Measurements from ENCODE around the gene AP1S1. TPM values are rescaled to one million over a fixed set of nuclear protein-coding genes. Genes with fewer than 3 reads are reported as not detected.
"Not testable (repeated sequence)": the region's sequence is repeated elsewhere in the genome, so short reads cannot be mapped to it uniquely, and the experiment has no call there.

The AP1S1 gene
- total and polyA plus RNA-seq, 7 donors = 5.7 to 29.9 (median 7.1) TPM

- intact Hi-C loops (cut with DNase I) = no loop called here
- H3K4me1 ChIP-seq = peaks cover 2% of the 10 kb centered on the region
- peaks cover 0 to 4% of the 10 kb centered on the region in 2 donors for H3K36me3 ChIP-seq (ENCODE audit: insufficient read depth in 1 of 2, low read depth in 1 of 2)
Observed at GRCh38 chr7:101127460-101128039, 26.7 kb upstream of the AP1S1 start.

GRCh38 chr7:101128040-101128834 lies 26.0 kb upstream of the AP1S1 start:
- no peak for ATAC-seq
- H3K36me3 ChIP-seq (ENCODE audit: insufficient read depth in 1 of 2, low read depth in 1 of 2) = peaks cover 0 to 4% of the 10 kb centered on the region in 2 donors
- TF ChIP-seq CTCF (IDR thresholded peaks at IDR 0.05) = no peak
- no peak overlapping the region for H3K27ac ChIP-seq
- peaks cover 0 to 47% (median 5%) of the 10 kb centered on the region in 3 donors for H3K27me3 ChIP-seq (ENCODE audit: insufficient read depth in 3 of 3, low read length in 2 of 3)
- no peak for DNase-seq
- H3K4me3 ChIP-seq = peak overlapping the region; percentile 52
- intact Hi-C loops (cut with DNase I) = no loop called here
- H3K4me1 ChIP-seq = no peaks in the 10 kb centered on the region
- 68 to 79% (median 69%) methylated on average over 14 of the region's 14 CpGs for WGBS, 3 donors
- no peaks in the 10 kb centered on the region for H3K9me3 ChIP-seq

More at GRCh38 chr7:101127460-101128039, 26.7 kb upstream of the AP1S1 start:
- Histone ChIP-seq H3K27ac (peak overlapping the region; percentile 60), H3K27me3 (ENCODE audit: insufficient read depth in 3 of 3, low read length in 2 of 3) (peaks cover 0 to 54% (median 5%) of the 10 kb centered on the region in 3 donors), H3K4me3 (peak overlapping the region; percentile 52), H3K9me3 (no peaks in the 10 kb centered on the region)
- TF ChIP-seq CTCF (IDR thresholded peaks at IDR 0.05) = no peak
- DNase-seq (no peak), ATAC-seq (no peak)
- 65 to 68% (median 67%) methylated on average over 3 of the region's 3 CpGs for WGBS, 3 donors

GRCh38 chr7:101129603-101130117 lies 24.6 kb upstream of the AP1S1 start:
- H3K9me3 ChIP-seq = no peaks in the 10 kb centered on the region
- TF ChIP-seq CTCF (IDR thresholded peaks at IDR 0.05) = no peak
- DNase-seq (no peak), ATAC-seq (no peak)
- H3K4me3 ChIP-seq = no peak overlapping the region
- peaks cover 0 to 34% (median 5%) of the 10 kb centered on the region in 3 donors for H3K27me3 ChIP-seq (ENCODE audit: insufficient read depth in 3 of 3, low read length in 2 of 3)
- H3K27ac ChIP-seq = no peak overlapping the region
- H3K36me3 ChIP-seq (ENCODE audit: insufficient read depth in 1 of 2, low read depth in 1 of 2) = peaks cover 0 to 4% of the 10 kb centered on the region in 2 donors
- intact Hi-C loops (cut with DNase I) = no loop called here
- 85 to 97% (median 93%) methylated on average over 3 of the region's 3 CpGs for WGBS, 3 donors
- H3K4me1 ChIP-seq = no peaks in the 10 kb centered on the region

- ATAC-seq; H3K4me1 ChIP-seq; H3K9me3 ChIP-seq; H3K36me3 ChIP-seq (ENCODE audit: insufficient read depth in 1 of 2, low read depth in 1 of 2); H3K4me3 ChIP-seq; DNase-seq; H3K27ac ChIP-seq; intact Hi-C loops (cut with DNase I): not testable (repeated sequence)
- 83 to 91% (median 85%) methylated on average over 18 of the region's 18 CpGs for WGBS, 3 donors
- peaks cover 0 to 18% (median 0%) of the 10 kb centered on the region in 3 donors for H3K27me3 ChIP-seq (ENCODE audit: insufficient read depth in 3 of 3, low read length in 2 of 3)
Observed at GRCh38 chr7:101132626-101133600, 21.4 kb upstream of the AP1S1 start.

Measured in psoas muscle (tissue), 8 donors.